Measurements from ENCODE around the gene MPI.

GRCh38 chr15:74869726-74870407 lies 20.0 kb upstream of the MPI start:
- TF ChIP-seq CTCF (IDR thresholded peaks at IDR 0.05) (no peak), POLR2A (IDR thresholded peaks at IDR 0.05) (no peak), EP300 (IDR thresholded peaks at IDR 0.05) (no peak)
